HG02870 (cell line): ENCODE results near the gene NDUFC2.
"Not testable (repeated sequence)": the region's sequence is repeated elsewhere in the genome, so short reads cannot be mapped to it uniquely, and the experiment has no call there.

Experiments used
- ATAC-seq: cut with Tn5 transposase; IDR thresholded peaks from one replicate; pipeline ENCODE4 v1.9.1; 2021; ENCODE audit warnings: mild to moderate bottlenecking, moderate library complexity; ENCODE audit not compliant: unreplicated experiment

NDUFC2 gene

GRCh38 chr11:78079232-78080083, at the start of gene NDUFC2:
TSS of gene NDUFC2 (minus strand) at chr11:78079862. CDS start at chr11:78079744, 118 bp downstream.
- ATAC-seq: peak; percentile 78

- ATAC-seq: no peak
These were observed 47.7 kb upstream of the NDUFC2 start for GRCh38 chr11:78127403-78127802.

GRCh38 chr11:78112582-78113275, 33.1 kb upstream of the NDUFC2 start:
- peak; percentile 87 for ATAC-seq

- no peak for ATAC-seq
These were observed 31.6 kb upstream of the NDUFC2 start for GRCh38 chr11:78111298-78111697.

GRCh38 chr11:78110830-78111229, 31.2 kb upstream of the NDUFC2 start:
- no peak for ATAC-seq

GRCh38 chr11:78110351-78110750, 30.7 kb upstream of the NDUFC2 start:
- ATAC-seq: no peak

- no peak for ATAC-seq
These were observed 29.7 kb upstream of the NDUFC2 start for GRCh38 chr11:78109081-78110015.

GRCh38 chr11:78100676-78101472, 21.2 kb upstream of the NDUFC2 start:
- ATAC-seq: no peak

- ATAC-seq: no peak
These were observed 20.6 kb upstream of the NDUFC2 start for GRCh38 chr11:78100261-78100660.

- ATAC-seq: no peak
These were observed 20.0 kb upstream of the NDUFC2 start for GRCh38 chr11:78099666-78100065.

GRCh38 chr11:78097666-78098385, 18.2 kb upstream of the NDUFC2 start:
- ATAC-seq: no peak

GRCh38 chr11:78094250-78094649, 14.6 kb upstream of the NDUFC2 start:
- ATAC-seq: no peak

GRCh38 chr11:78086521-78087074, 6.9 kb upstream of the NDUFC2 start:
- ATAC-seq: not testable (repeated sequence)

- no peak for ATAC-seq
These were observed 6.3 kb upstream of the NDUFC2 start for GRCh38 chr11:78085972-78086371.

GRCh38 chr11:78084506-78084905, 4.8 kb upstream of the NDUFC2 start:
- not testable (repeated sequence) for ATAC-seq

GRCh38 chr11:78083021-78083420, 3.4 kb upstream of the NDUFC2 start:
- no peak for ATAC-seq

- no peak for ATAC-seq
These were observed 2.5 kb upstream of the NDUFC2 start for GRCh38 chr11:78082146-78082545.

- ATAC-seq: no peak
These were observed 1.9 kb upstream of the NDUFC2 start for GRCh38 chr11:78081583-78081982.

- ATAC-seq: no peak
These were observed 1.3 kb upstream of the NDUFC2 start for GRCh38 chr11:78080818-78081495.
